ENCODE data around the gene ETV3. TPM values are rescaled to one million over a fixed set of nuclear protein-coding genes. Genes with fewer than 3 reads are reported as not detected.

The ETV3 gene
- total RNA-seq, 6 donors from 2014 or later: 14.7 to 34.8 (median 27.6) TPM

DNA sequence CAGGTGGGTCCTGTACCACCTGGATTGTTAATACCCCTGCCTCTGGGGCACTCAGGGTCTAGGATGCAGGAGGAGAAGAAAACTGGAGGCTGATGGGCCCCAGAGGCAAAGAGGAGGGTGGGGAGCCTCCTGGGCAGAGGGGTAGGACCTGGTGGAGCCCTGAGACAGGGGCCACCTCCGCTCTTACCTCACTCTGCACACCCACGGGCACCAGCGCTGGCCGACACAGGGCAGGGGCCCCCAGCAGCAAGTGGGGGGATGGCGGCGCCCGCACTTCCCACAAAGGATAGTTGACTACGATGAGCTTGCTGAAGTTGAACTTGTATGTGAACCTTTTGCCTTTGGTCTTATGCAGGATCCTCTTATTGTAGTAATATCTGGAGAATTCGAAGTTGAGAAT lies 39.7 kb downstream of the ETV3 start:
- ATAC-seq (ENCODE audit: low FRiP score in 2 of 2) (no peak), DNase-seq (peak in 1 of 2 donors; percentile 64)
- H3K4me3 ChIP-seq: no peak overlapping the region
- WGBS, 2 donors: 88 to 93% methylated on average over 9 of the region's 9 CpGs
- no peaks in the 10 kb centered on the region for H3K36me3 ChIP-seq
- no peaks in the 10 kb centered on the region for H3K9me3 ChIP-seq
- H3K27me3 ChIP-seq: no peaks in the 10 kb centered on the region
- no peaks in the 10 kb centered on the region for H3K4me1 ChIP-seq
- H3K27ac ChIP-seq: no peak overlapping the region
- TF ChIP-seq, protein P1, sequence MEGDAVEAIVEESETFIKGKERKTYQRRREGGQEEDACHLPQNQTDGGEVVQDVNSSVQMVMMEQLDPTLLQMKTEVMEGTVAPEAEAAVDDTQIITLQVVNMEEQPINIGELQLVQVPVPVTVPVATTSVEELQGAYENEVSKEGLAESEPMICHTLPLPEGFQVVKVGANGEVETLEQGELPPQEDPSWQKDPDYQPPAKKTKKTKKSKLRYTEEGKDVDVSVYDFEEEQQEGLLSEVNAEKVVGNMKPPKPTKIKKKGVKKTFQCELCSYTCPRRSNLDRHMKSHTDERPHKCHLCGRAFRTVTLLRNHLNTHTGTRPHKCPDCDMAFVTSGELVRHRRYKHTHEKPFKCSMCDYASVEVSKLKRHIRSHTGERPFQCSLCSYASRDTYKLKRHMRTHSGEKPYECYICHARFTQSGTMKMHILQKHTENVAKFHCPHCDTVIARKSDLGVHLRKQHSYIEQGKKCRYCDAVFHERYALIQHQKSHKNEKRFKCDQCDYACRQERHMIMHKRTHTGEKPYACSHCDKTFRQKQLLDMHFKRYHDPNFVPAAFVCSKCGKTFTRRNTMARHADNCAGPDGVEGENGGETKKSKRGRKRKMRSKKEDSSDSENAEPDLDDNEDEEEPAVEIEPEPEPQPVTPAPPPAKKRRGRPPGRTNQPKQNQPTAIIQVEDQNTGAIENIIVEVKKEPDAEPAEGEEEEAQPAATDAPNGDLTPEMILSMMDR (IDR thresholded peaks at IDR 0.05): no peak
- TF ChIP-seq POLR2A (IDR thresholded peaks at IDR 0.05) (no peak), POLR2AphosphoS5 (IDR thresholded peaks at IDR 0.05) (no peak), EP300 (IDR thresholded peaks at IDR 0.05) (no peak)

DNA sequence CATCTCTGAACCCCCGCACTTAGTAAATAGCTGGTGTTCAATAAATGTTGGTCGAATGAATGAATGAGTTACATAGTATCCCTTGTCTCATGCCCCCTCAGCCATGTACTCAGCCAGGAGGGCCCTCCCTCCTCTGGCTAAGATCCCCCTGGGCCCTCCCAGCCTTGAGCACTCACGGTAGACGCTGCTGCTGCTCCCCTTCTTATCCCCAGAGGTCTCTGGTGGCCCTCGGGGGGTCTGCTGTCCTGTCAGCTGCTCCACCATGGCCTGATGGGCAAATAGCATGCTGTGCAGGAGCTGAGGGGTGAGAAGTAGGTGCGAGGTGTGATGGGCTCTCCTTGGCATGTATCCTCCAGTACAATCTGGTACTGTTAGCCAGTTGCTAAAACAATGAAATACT lies 40.5 kb downstream of the ETV3 start:
- no peak for TF ChIP-seq POLR2AphosphoS5 (IDR thresholded peaks at IDR 0.05)
- TF ChIP-seq EP300 (IDR thresholded peaks at IDR 0.05): no peak
- TF ChIP-seq, protein P1 (IDR thresholded peaks at IDR 0.05): no peak
- TF ChIP-seq POLR2A (IDR thresholded peaks at IDR 0.05): no peak
- H3K27ac ChIP-seq: no peak overlapping the region
- no peaks in the 10 kb centered on the region for H3K9me3 ChIP-seq
- WGBS, 2 donors: 76 to 84% methylated on average over 6 of the region's 6 CpGs
- H3K27me3 ChIP-seq: no peaks in the 10 kb centered on the region
- no peaks in the 10 kb centered on the region for H3K36me3 ChIP-seq
- ATAC-seq (ENCODE audit: low FRiP score in 2 of 2) (no peak), DNase-seq (no peak)
- H3K4me1 ChIP-seq: peaks cover 0 to 3% (median 0%) of the 10 kb centered on the region in 4 donors
- H3K4me3 ChIP-seq: no peak overlapping the region

DNA sequence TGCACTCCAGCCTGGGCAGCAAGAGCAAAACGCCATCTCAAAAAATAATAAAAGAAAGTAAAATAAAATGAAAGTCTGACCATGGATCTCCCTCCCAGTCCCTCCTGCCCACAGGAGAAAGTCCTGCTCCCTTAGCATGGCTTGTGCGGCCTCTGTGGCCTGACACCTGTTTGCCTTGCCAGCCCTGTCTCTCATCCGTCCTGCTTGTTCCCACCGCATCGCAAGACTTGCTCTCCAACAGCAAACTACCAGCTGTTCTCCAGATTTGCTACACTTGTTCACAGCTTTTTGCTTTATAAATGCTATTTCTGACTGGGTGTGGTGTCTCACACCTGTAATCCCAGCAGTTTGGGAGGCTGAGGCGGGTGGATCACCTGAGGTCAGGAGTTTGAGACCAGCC lies 41.3 kb downstream of the ETV3 start:
- Histone ChIP-seq H3K4me3 (no peak overlapping the region), H3K9me3 (no peaks in the 10 kb centered on the region), H3K27me3 (no peaks in the 10 kb centered on the region), H3K4me1 (peaks cover 0 to 6% (median 0%) of the 10 kb centered on the region in 4 donors), H3K27ac (no peak overlapping the region), H3K36me3 (no peaks in the 10 kb centered on the region)
- ATAC-seq (ENCODE audit: low FRiP score in 2 of 2) (no peak), DNase-seq (no peak)
- TF ChIP-seq POLR2A (IDR thresholded peaks at IDR 0.05) (no peak), POLR2AphosphoS5 (IDR thresholded peaks at IDR 0.05) (no peak), EP300 (IDR thresholded peaks at IDR 0.05) (no peak)
- TF ChIP-seq, protein P1 (IDR thresholded peaks at IDR 0.05): no peak
- 83 to 92% methylated on average over 6 of the region's 6 CpGs for WGBS, 2 donors

DNA sequence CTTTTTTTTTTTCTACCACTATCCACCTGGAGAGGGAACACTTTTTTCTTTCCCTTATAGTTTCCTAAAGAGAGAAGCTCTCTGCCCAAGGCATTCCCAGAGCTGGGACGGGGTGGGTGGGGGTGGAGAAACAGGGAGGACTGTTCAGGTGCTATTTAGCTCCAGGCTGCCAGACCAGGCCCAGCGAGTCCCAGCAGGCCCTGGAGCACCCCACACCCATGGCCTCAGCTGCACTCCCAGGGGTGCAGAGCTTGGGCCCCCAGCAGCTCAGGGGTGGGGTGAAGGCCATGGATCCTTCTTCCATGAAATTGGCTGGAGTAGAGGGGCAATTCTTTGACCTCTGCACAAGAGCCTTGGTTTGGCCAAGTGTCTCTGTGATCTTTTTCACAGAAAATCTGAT lies 42.6 kb downstream of the ETV3 start:
- no peak for DNase-seq
- TF ChIP-seq POLR2AphosphoS5 (IDR thresholded peaks at IDR 0.05) (no peak), POLR2A (IDR thresholded peaks at IDR 0.05) (no peak), EP300 (IDR thresholded peaks at IDR 0.05) (no peak)
- TF ChIP-seq, protein P1 (IDR thresholded peaks at IDR 0.05): no peak
- no peaks in the 10 kb centered on the region for H3K9me3 ChIP-seq
- H3K4me3 ChIP-seq: no peak overlapping the region
- 94 to 95% methylated on average over 2 of the region's 2 CpGs for WGBS, 2 donors
- H3K27ac ChIP-seq: no peak overlapping the region
- no peaks in the 10 kb centered on the region for H3K36me3 ChIP-seq
- ATAC-seq (ENCODE audit: low FRiP score in 2 of 2): no peak
- H3K27me3 ChIP-seq: no peaks in the 10 kb centered on the region
- H3K4me1 ChIP-seq: peaks cover 0 to 6% (median under 1%) of the 10 kb centered on the region in 4 donors

DNA sequence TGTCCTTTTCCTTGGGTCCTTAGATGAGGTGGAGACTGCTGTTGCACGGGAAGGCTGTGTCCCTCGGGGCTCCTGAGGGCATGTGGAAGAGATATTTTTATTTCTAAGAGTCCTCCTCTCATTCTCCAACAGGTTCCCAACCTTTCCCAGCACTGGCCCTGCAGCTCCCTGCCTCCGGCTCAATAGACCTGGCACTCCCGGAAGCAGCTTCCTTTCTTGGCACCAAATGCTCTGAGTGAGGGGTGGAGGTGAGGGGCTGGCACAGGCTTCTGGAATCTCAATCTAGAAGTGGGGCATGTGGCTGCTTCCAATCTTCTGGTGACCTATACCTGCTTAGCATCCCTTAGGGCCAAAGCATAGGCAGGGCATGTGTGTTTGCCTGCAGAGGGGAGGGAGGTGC lies 43.1 kb downstream of the ETV3 start:
- ATAC-seq (ENCODE audit: low FRiP score in 2 of 2) (no peak), DNase-seq (no peak)

More for the DNA sequence above, 43.1 kb downstream of the ETV3 start:
- H3K4me3 ChIP-seq: no peak overlapping the region
- WGBS, 2 donors: 67 to 68% methylated on average over 4 of the region's 4 CpGs
- no peak overlapping the region for H3K27ac ChIP-seq
- H3K4me1 ChIP-seq: peaks cover 0 to 6% (median 2%) of the 10 kb centered on the region in 4 donors
- no peaks in the 10 kb centered on the region for H3K27me3 ChIP-seq
- H3K9me3 ChIP-seq: no peaks in the 10 kb centered on the region
- no peaks in the 10 kb centered on the region for H3K36me3 ChIP-seq
- TF ChIP-seq POLR2A (IDR thresholded peaks at IDR 0.05): no peak
- TF ChIP-seq, protein P1 (IDR thresholded peaks at IDR 0.05): no peak
- no peak for TF ChIP-seq POLR2AphosphoS5 (IDR thresholded peaks at IDR 0.05)
- no peak for TF ChIP-seq EP300 (IDR thresholded peaks at IDR 0.05)

Measured in upper lobe of left lung (tissue), 6 donors.